Mucosa of descending colon (tissue), 3 donors: ENCODE measurements around the gene MTSS2. TPM values are rescaled to one million over a fixed set of nuclear protein-coding genes. Genes with fewer than 3 reads are reported as not detected.

Experiments used
- ATAC-seq: fragments of 200-7000 bp; cut with Tn5 transposase; one replicate; pipeline ENCODE4 v1.9.1; 2020; ENCODE audit warnings: mild to moderate bottlenecking, moderate library complexity
- DNase-seq, 3 donors: peaks; one replicate each; pipeline ENCODE4 v3.0.0-alpha.2; 2020
- H3K36me3 ChIP-seq: fragments of 200-600 bp; one replicate; pipeline ENCODE4 v1.8.0; 2021; ENCODE audit warnings: low read depth, mild to moderate bottlenecking
- H3K4me1 ChIP-seq: fragments of 200-600 bp; one replicate; pipeline ENCODE4 v1.8.0; 2021; ENCODE audit warnings: low read depth, mild to moderate bottlenecking
- H3K4me3 ChIP-seq: fragments of 200-600 bp; one replicate; pipeline ENCODE4 v1.8.0; 2021; ENCODE audit warnings: mild to moderate bottlenecking
- H3K9me3 ChIP-seq: fragments of 200-600 bp; one replicate; pipeline ENCODE4 v1.8.0; 2021; ENCODE audit warnings: mild to moderate bottlenecking
- intact Hi-C, 2 donors: fragments of 100-400 bp; cut with DNase I in 1 of 2; cut with micrococcal nuclease in 1 of 2; formaldehyde crosslinking; loops; one replicate each; pipeline versions ENCODE4 v1.11.0 to v1.11.1; 2022; cut with DNase I, micrococcal nuclease
- total RNA-seq, 3 donors: library from RNA; stranded (reverse); fragmentation: NEBNext Ultra II Directional in 2 of 3; extraction: Animal tissue kit (Norgen Biotek cat#: 25700) in 2 of 3; gene quantifications; one replicate each; pipeline versions ENCODE4 v1.2.1 to v1.2.4, GENCODE V29; 2021 to 2023
- TF ChIP-seq, protein P1 (sequence below): fragments of 200-600 bp; IDR thresholded peaks from one replicate; pipeline ENCODE4 v1.8.0; 2022; ENCODE audit warnings: antibody characterized with exemption, mild to moderate bottlenecking
- donor health status: DM: no; HTN: no; CAD: no; lungs with moderate emphysema.
- donor health status: DM: no; HTN: no; CAD: no.
- donor health status: DM: no; HTN: yes; CAD: no.

MTSS2 gene
- total RNA-seq, 3 donors from 2014 or later: 11.8 to 151 (median 28.2) TPM

GRCh38 chr16:70689970-70690891 is 4.4 kb upstream of the MTSS2 start:
- Histone ChIP-seq H3K9me3 (no peaks in the 10 kb centered on the region), H3K4me3 (no peak overlapping the region), H3K36me3 (no peaks in the 10 kb centered on the region), H3K4me1 (peaks cover 40% of the 10 kb centered on the region)
- intact Hi-C loops: loop anchor here (10.0 kb wide), 2 partner anchors 45 to 85 kb away; no protein-coding TSS in a partner anchor
- peak; percentile 64 for ATAC-seq
- peak; percentile 75 to 82 (median 81) for DNase-seq
- TF ChIP-seq, protein P1, sequence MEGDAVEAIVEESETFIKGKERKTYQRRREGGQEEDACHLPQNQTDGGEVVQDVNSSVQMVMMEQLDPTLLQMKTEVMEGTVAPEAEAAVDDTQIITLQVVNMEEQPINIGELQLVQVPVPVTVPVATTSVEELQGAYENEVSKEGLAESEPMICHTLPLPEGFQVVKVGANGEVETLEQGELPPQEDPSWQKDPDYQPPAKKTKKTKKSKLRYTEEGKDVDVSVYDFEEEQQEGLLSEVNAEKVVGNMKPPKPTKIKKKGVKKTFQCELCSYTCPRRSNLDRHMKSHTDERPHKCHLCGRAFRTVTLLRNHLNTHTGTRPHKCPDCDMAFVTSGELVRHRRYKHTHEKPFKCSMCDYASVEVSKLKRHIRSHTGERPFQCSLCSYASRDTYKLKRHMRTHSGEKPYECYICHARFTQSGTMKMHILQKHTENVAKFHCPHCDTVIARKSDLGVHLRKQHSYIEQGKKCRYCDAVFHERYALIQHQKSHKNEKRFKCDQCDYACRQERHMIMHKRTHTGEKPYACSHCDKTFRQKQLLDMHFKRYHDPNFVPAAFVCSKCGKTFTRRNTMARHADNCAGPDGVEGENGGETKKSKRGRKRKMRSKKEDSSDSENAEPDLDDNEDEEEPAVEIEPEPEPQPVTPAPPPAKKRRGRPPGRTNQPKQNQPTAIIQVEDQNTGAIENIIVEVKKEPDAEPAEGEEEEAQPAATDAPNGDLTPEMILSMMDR: no peak

- H3K4me1 ChIP-seq: peaks cover 43% of the 10 kb centered on the region
- no peaks in the 10 kb centered on the region for H3K9me3 ChIP-seq
- DNase-seq (peak in 2 of 3 donors; percentile 62 to 68), ATAC-seq (peak; percentile 24)
- TF ChIP-seq, protein P1: no peak
- H3K4me3 ChIP-seq: no peak overlapping the region
- H3K36me3 ChIP-seq: no peaks in the 10 kb centered on the region
- intact Hi-C loops: loop anchor here (10.0 kb wide), 2 partner anchors 45 to 85 kb away; no protein-coding TSS in a partner anchor
Observed at GRCh38 chr16:70689035-70689969, 3.4 kb upstream of the MTSS2 start.

DNA sequence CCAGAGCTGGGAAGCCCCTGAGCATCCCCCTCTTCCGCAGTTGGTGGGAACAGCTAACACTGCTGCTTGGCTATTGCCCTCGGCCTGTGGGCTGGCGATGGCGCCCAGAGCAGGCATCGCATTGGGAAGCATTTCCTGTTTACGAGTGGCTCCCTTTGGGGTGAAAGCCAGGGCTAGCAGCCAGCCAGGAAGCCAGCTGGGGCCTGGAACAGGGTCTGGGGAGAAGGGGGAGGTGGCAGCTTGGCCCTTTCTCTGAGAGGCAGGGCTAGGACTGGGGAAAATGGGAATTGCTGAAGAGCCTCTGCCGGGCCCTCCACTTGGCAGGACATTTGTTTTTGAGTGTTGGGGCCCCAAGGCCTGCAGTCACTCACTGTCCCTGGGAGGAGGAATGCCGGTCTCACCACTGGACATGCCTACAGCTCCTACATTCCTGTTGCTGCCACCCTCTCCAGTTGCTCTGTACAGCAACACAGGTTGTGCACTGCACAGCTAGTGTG is 2.4 kb upstream of the MTSS2 start:
- H3K36me3 ChIP-seq: no peaks in the 10 kb centered on the region
- ATAC-seq (no peak), DNase-seq (peak; percentile 38 to 70 (median 67))
- H3K9me3 ChIP-seq: no peaks in the 10 kb centered on the region
- intact Hi-C loops: loop anchor here (10.0 kb wide), 2 partner anchors 47 to 87 kb away; no protein-coding TSS in a partner anchor
- TF ChIP-seq, protein P1: no peak
- H3K4me1 ChIP-seq: peaks cover 44% of the 10 kb centered on the region
- H3K4me3 ChIP-seq: no peak overlapping the region

GRCh38 chr16:70687671-70688245 is 1.9 kb upstream of the MTSS2 start:
- intact Hi-C loops: loop anchor here (10.0 kb wide), 2 partner anchors 47 to 87 kb away; no protein-coding TSS in a partner anchor
- no peak for ATAC-seq
- TF ChIP-seq, protein P1: no peak
- Histone ChIP-seq H3K4me3 (no peak overlapping the region), H3K36me3 (no peaks in the 10 kb centered on the region), H3K4me1 (peaks cover 47% of the 10 kb centered on the region), H3K9me3 (no peaks in the 10 kb centered on the region)
- peak in 1 of 3 donors; percentile 54 for DNase-seq

GRCh38 chr16:70687102-70687511 is 1.3 kb upstream of the MTSS2 start:
- Histone ChIP-seq H3K4me1 (peaks cover 45% of the 10 kb centered on the region), H3K9me3 (no peaks in the 10 kb centered on the region), H3K4me3 (no peak overlapping the region), H3K36me3 (no peaks in the 10 kb centered on the region)
- ATAC-seq: no peak
- TF ChIP-seq, protein P1: no peak
- peak in 1 of 3 donors; percentile 37 for DNase-seq
- intact Hi-C loops: loop anchor here (10.0 kb wide), 2 partner anchors 48 to 88 kb away; no protein-coding TSS in a partner anchor
